Stimulated activated naive B cell treated with anti-CD40 and anti-IgM and Interleukin-4, amounts not matched to agents 10 μg/mL and 1 μg/mL and 100 μg/mL, for 72 hours (primary cell): ENCODE results near the gene WDR19.
"Not testable (repeated sequence)": the region's sequence is repeated elsewhere in the genome, so short reads cannot be mapped to it uniquely, and the experiment has no call there.

Source experiments
- ATAC-seq, 2 donors: fragments of 150-1000 bp; cut with Tn5 transposase; replicated peaks; 2 replicates each; pipeline ENCODE4 v1.10.0; 2021; ENCODE audit warnings: moderate library complexity in 1 of 2
- DNase-seq: peaks from one replicate; pipeline ENCODE4 v3.0.0; 2021
- H3K27ac Mint-ChIP-seq: one replicate; pipeline ENCODE4 v1.8.0; 2022; ENCODE audit warnings: mild to moderate bottlenecking, mixed read lengths
- H3K27me3 Mint-ChIP-seq, 2 donors: one replicate each; pipeline ENCODE4 v1.8.0; 2022; ENCODE audit warnings: mixed read lengths in 2 of 2
- H3K36me3 Mint-ChIP-seq, 2 donors: one replicate each; pipeline ENCODE4 v1.8.0; 2022; ENCODE audit warnings: mixed read lengths in 2 of 2, mild to moderate bottlenecking in 1 of 2
- H3K4me1 Mint-ChIP-seq, 2 donors: one replicate each; pipeline ENCODE4 v1.8.0; 2022; ENCODE audit warnings: mixed read lengths in 2 of 2, mild to moderate bottlenecking in 1 of 2
- H3K4me3 Mint-ChIP-seq, 2 donors: one replicate each; pipeline ENCODE4 v1.8.0; 2022; ENCODE audit warnings: mild to moderate bottlenecking in 2 of 2, mixed read lengths in 2 of 2, moderate library complexity in 1 of 2
- H3K9me3 Mint-ChIP-seq, 2 donors: one replicate each; pipeline ENCODE4 v1.8.0; 2022; ENCODE audit warnings: mixed read lengths in 2 of 2, mild to moderate bottlenecking in 1 of 2

Gene WDR19

GRCh38 chr4:39255871-39256270 is 73.5 kb downstream of the WDR19 start:
- Mint-ChIP-seq H3K4me1 (no peaks in the 10 kb centered on the region), H3K9me3 (peaks cover 0 to 2% of the 10 kb centered on the region in 2 donors), H3K27ac (no peak overlapping the region), H3K4me3 (no peak overlapping the region), H3K27me3 (no peaks in the 10 kb centered on the region), H3K36me3 (peaks cover 23 to 29% of the 10 kb centered on the region in 2 donors)
- ATAC-seq (no peak), DNase-seq (no peak)

- no peaks in the 10 kb centered on the region for H3K27me3 Mint-ChIP-seq
- no peak overlapping the region for H3K27ac Mint-ChIP-seq
- ATAC-seq (no peak), DNase-seq (no peak)
- no peaks in the 10 kb centered on the region for H3K4me1 Mint-ChIP-seq
- peaks cover 26 to 33% of the 10 kb centered on the region in 2 donors for H3K36me3 Mint-ChIP-seq
- H3K9me3 Mint-ChIP-seq, result peaks cover 0 to 2% of the 10 kb centered on the region in 2 donors
- no peak overlapping the region for H3K4me3 Mint-ChIP-seq
Measured at GRCh38 chr4:39256436-39256835, 74.1 kb downstream of the WDR19 start.

DNA sequence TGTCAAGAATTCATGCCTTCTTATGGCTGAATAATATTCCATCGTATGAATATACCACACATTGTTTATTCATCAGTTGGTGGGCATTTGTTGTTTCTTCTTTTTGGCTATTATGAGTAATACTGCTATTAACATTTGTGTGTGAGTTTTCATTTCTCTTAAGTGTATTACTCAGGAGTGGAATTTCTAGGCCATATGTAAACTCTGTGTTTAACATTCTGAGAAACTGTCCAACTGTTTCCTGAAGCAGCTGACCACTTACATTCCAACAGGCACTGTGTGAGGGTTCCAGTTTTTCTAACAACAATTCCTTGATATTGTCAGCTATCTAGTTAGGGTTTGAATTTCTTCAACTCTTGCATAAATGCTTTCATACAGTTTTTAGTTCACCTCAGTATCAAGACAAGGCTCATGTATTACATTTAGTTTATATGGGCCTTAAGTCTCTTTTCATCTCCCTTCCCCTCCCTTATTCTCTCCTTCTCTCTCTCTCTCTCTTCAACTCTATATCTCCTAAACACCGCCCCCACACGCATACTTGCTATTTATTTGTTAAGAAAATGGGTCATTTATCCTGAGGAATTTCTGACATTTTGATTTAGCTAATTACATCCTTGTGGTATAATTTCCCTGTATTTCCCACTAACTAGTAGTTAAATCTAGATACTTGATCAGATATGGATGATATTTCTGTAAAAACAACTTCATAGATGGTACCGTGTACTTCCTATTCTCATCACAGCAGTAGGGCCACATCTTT is 77.4 kb downstream of the WDR19 start:
- peaks cover 32 to 53% of the 10 kb centered on the region in 2 donors for H3K36me3 Mint-ChIP-seq
- no peak overlapping the region for H3K27ac Mint-ChIP-seq
- no peaks in the 10 kb centered on the region for H3K4me1 Mint-ChIP-seq
- DNase-seq (no peak), ATAC-seq (no peak)
- H3K27me3 Mint-ChIP-seq, result no peaks in the 10 kb centered on the region
- no peak overlapping the region for H3K4me3 Mint-ChIP-seq
- peaks cover 0 to 2% of the 10 kb centered on the region in 2 donors for H3K9me3 Mint-ChIP-seq

GRCh38 chr4:39263895-39264294 is 81.6 kb downstream of the WDR19 start:
- DNase-seq (no peak), ATAC-seq (no peak)
- H3K36me3 Mint-ChIP-seq, result peaks cover 27 to 57% of the 10 kb centered on the region in 2 donors
- H3K27ac Mint-ChIP-seq, result no peak overlapping the region
- H3K9me3 Mint-ChIP-seq, result peaks cover 0 to 2% of the 10 kb centered on the region in 2 donors
- H3K4me1 Mint-ChIP-seq, result no peaks in the 10 kb centered on the region
- H3K27me3 Mint-ChIP-seq, result no peaks in the 10 kb centered on the region
- H3K4me3 Mint-ChIP-seq, result no peak overlapping the region

- Mint-ChIP-seq H3K27me3 (no peaks in the 10 kb centered on the region), H3K36me3 (peaks cover 46 to 50% of the 10 kb centered on the region in 2 donors), H3K4me1 (no peaks in the 10 kb centered on the region), H3K9me3 (no peaks in the 10 kb centered on the region), H3K4me3 (no peak overlapping the region), H3K27ac (no peak overlapping the region)
- DNase-seq, result no peak
- ATAC-seq, result no peak
Measured at GRCh38 chr4:39274503-39274902, 92.2 kb downstream of the WDR19 start.

GRCh38 chr4:39277661-39278060 is 95.3 kb downstream of the WDR19 start:
- H3K9me3 Mint-ChIP-seq, result not testable (repeated sequence)

GRCh38 chr4:39278476-39278875 is 96.1 kb downstream of the WDR19 start:
- no peak for ATAC-seq
- H3K27ac Mint-ChIP-seq, result no peak overlapping the region
- H3K9me3 Mint-ChIP-seq, result no peaks in the 10 kb centered on the region
- no peaks in the 10 kb centered on the region for H3K4me1 Mint-ChIP-seq
- DNase-seq, result no peak
- no peak overlapping the region for H3K4me3 Mint-ChIP-seq
- peaks cover 48 to 52% of the 10 kb centered on the region in 2 donors for H3K36me3 Mint-ChIP-seq
- no peaks in the 10 kb centered on the region for H3K27me3 Mint-ChIP-seq

More at GRCh38 chr4:39277661-39278060, 95.3 kb downstream of the WDR19 start:
- not testable (repeated sequence) for H3K4me1 Mint-ChIP-seq, ATAC-seq, DNase-seq, H3K27me3 Mint-ChIP-seq, H3K27ac Mint-ChIP-seq, H3K4me3 Mint-ChIP-seq
- H3K36me3 Mint-ChIP-seq, result peaks cover 48 to 53% of the 10 kb centered on the region in 2 donors

DNA sequence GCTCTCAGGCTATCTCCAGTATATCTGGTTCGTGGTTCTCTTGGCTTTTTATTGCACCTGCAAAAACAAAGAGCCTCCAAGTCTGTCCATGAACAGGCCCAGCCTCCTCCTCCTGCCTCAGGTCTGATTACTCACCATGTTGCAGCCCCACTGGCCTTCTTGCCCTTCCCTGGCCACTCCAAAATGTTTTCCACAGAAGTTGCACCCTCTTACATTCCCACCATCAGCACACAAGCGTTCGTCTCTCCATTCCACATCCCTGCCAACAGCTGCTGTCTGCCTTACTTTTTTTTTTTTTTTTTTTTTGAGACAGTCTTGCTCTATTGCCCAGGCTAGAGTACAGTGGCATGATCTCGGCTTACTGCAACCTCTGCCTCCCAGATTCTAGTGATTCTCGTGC is 97.1 kb downstream of the WDR19 start:
- H3K4me1 Mint-ChIP-seq, result no peaks in the 10 kb centered on the region
- DNase-seq (no peak), ATAC-seq (no peak)
- peaks cover 50 to 52% of the 10 kb centered on the region in 2 donors for H3K36me3 Mint-ChIP-seq
- no peak overlapping the region for H3K4me3 Mint-ChIP-seq
- no peak overlapping the region for H3K27ac Mint-ChIP-seq
- no peaks in the 10 kb centered on the region for H3K27me3 Mint-ChIP-seq
- H3K9me3 Mint-ChIP-seq, result no peaks in the 10 kb centered on the region

- H3K9me3 Mint-ChIP-seq, result no peaks in the 10 kb centered on the region
- DNase-seq, result no peak
- ATAC-seq, result no peak
- no peak overlapping the region for H3K27ac Mint-ChIP-seq
- peaks cover 44 to 51% of the 10 kb centered on the region in 2 donors for H3K36me3 Mint-ChIP-seq
- H3K4me1 Mint-ChIP-seq, result no peaks in the 10 kb centered on the region
- H3K4me3 Mint-ChIP-seq, result no peak overlapping the region
- no peaks in the 10 kb centered on the region for H3K27me3 Mint-ChIP-seq
Measured at GRCh38 chr4:39280770-39281169, 98.4 kb downstream of the WDR19 start.

DNA sequence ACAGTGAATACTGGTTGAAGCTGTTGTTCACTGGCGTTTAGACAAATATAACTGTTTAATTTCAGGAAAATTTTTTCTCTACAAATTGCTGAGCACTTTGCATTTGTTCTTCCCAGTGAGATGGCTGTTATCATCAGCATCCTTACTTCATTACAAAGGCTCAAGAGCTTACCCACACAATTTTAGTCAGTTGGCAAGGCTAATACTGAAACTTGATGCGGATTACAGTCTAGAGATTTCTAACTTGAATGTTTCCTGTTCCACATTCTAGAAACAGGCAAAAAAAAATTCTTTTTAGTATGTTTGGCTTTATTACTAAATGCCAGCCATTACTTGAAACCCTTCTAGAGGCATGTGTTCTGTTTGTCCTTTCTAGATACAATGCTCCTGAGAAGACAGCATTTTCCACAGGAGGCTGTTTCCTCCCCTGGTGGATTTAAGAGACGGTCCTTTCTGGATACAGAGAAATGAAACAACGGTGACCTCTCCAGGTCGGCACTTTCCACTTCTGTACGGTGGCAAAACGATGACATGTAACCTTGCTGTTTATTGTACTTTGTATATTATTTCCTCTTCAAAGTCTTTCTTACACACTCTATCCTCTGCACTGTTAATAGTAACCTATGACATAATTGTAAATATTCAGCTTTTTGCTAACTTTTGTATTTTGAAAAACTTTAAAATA is 102.9 kb downstream of the WDR19 start:
- ATAC-seq, result no peak
- no peaks in the 10 kb centered on the region for H3K27me3 Mint-ChIP-seq
- H3K9me3 Mint-ChIP-seq, result no peaks in the 10 kb centered on the region
- DNase-seq, result no peak
- H3K27ac Mint-ChIP-seq, result no peak overlapping the region
- H3K36me3 Mint-ChIP-seq, result peaks cover 35 to 60% of the 10 kb centered on the region in 2 donors
- no peaks in the 10 kb centered on the region for H3K4me1 Mint-ChIP-seq
- H3K4me3 Mint-ChIP-seq, result no peak overlapping the region

GRCh38 chr4:39285853-39286252 is 103.5 kb downstream of the WDR19 start:
- no peak overlapping the region for H3K27ac Mint-ChIP-seq
- no peaks in the 10 kb centered on the region for H3K9me3 Mint-ChIP-seq
- H3K4me1 Mint-ChIP-seq, result no peaks in the 10 kb centered on the region
- no peak overlapping the region for H3K4me3 Mint-ChIP-seq
- DNase-seq, result no peak
- no peaks in the 10 kb centered on the region for H3K27me3 Mint-ChIP-seq
- H3K36me3 Mint-ChIP-seq, result peaks cover 30 to 57% of the 10 kb centered on the region in 2 donors
- ATAC-seq, result no peak

GRCh38 chr4:39286263-39286662 is 103.9 kb downstream of the WDR19 start:
- Mint-ChIP-seq H3K4me1 (no peaks in the 10 kb centered on the region), H3K4me3 (no peak overlapping the region), H3K9me3 (no peaks in the 10 kb centered on the region), H3K27me3 (no peaks in the 10 kb centered on the region), H3K36me3 (peaks cover 32 to 61% of the 10 kb centered on the region in 2 donors), H3K27ac (no peak overlapping the region)
- DNase-seq (no peak), ATAC-seq (no peak)

GRCh38 chr4:39287223-39287622 is 104.9 kb downstream of the WDR19 start:
- Mint-ChIP-seq H3K36me3 (peaks cover 39 to 70% of the 10 kb centered on the region in 2 donors), H3K4me1 (no peaks in the 10 kb centered on the region), H3K27me3 (no peaks in the 10 kb centered on the region), H3K27ac (peak overlapping the region; percentile 67), H3K4me3 (no peak overlapping the region), H3K9me3 (no peaks in the 10 kb centered on the region)
- no peak for DNase-seq
- no peak for ATAC-seq

GRCh38 chr4:39291686-39292085 is 109.4 kb downstream of the WDR19 start:
- no peak for DNase-seq
- H3K36me3 Mint-ChIP-seq, result peaks cover 27 to 70% of the 10 kb centered on the region in 2 donors
- H3K4me1 Mint-ChIP-seq, result peaks cover 0 to 8% of the 10 kb centered on the region in 2 donors
- no peaks in the 10 kb centered on the region for H3K27me3 Mint-ChIP-seq
- no peak overlapping the region for H3K4me3 Mint-ChIP-seq
- H3K27ac Mint-ChIP-seq, result no peak overlapping the region
- ATAC-seq, result no peak
- H3K9me3 Mint-ChIP-seq, result no peaks in the 10 kb centered on the region

- ATAC-seq, H3K4me3 Mint-ChIP-seq, H3K4me1 Mint-ChIP-seq, DNase-seq, H3K27ac Mint-ChIP-seq, H3K27me3 Mint-ChIP-seq, H3K9me3 Mint-ChIP-seq: not testable (repeated sequence)
- H3K36me3 Mint-ChIP-seq, result peaks cover 25 to 66% of the 10 kb centered on the region in 2 donors
Measured at GRCh38 chr4:39292433-39292832, 110.1 kb downstream of the WDR19 start.
